Motor neuron (in vitro differentiated cells): ENCODE results near the gene PNMA6E. TPM values are rescaled to one million over a fixed set of nuclear protein-coding genes. Genes with fewer than 3 reads are reported as not detected.
"Not testable (repeated sequence)": the region's sequence is repeated elsewhere in the genome, so short reads cannot be mapped to it uniquely, and the experiment has no call there.

Experiments
- ATAC-seq, 8 experiments: fragments of 200-7000 bp; cut with Tn5 transposase; replicated peaks in 6 of 8; 2 replicates each; pipeline ENCODE4 v1.8.0; 2021; ENCODE audit warnings: mild to moderate bottlenecking in 8 of 8, moderate library complexity in 8 of 8
- H3K27ac ChIP-seq, 2 donors: fragments of 250-450 bp; sonication (Bioruptor Pico); 2 replicates each; pipeline ENCODE4 v1.9.0; 2021; ENCODE audit warnings: antibody characterized with exemption in 2 of 2, mild to moderate bottlenecking in 2 of 2, moderate library complexity in 1 of 2
- H3K4me1 ChIP-seq, 2 donors: fragments of 250-450 bp; sonication (Bioruptor Pico); replicated peaks in 1 of 2; 2 replicates each; pipeline ENCODE4 v1.6.1; 2021; ENCODE audit warnings: antibody characterized with exemption in 2 of 2, mild to moderate bottlenecking in 2 of 2, moderate library complexity in 1 of 2
- H3K4me3 ChIP-seq, 5 donors: fragments of 250-450 bp; sonication (Bioruptor Pico); 2 replicates each; pipeline ENCODE4 v1.9.0; 2021; ENCODE audit warnings: antibody characterized with exemption in 5 of 5, mild to moderate bottlenecking in 5 of 5, moderate library complexity in 4 of 5
- WGBS, 10 experiments: fragments of 450-650 bp; shearing (Covaris generic); methylation state at CpG; one replicate each; pipeline ENCODE4 v1.0.0; 2022; 5-methylcytosine and 5-hydroxymethylcytosine counted together
- in situ Hi-C, 9 experiments: fragments of 400-800 bp; cut with MboI; loops; one replicate each; pipeline ENCODE4 v1.15.0; 2021; ENCODE audit warnings: low sequenced_read_pairs in 9 of 9, low pct_unique_long_range_greater_than_20kb in 2 of 9; ENCODE audit not compliant: unreplicated experiment in 9 of 9
- total RNA-seq, 8 experiments: library from RNA; unstranded; fragments of 300-600 nt; gene quantifications; 2 replicates each; pipeline versions ENCODE4 v1.2.3 to v1.2.4, GENCODE V29; 2022

Gene PNMA6E
- total RNA-seq, 8 experiments from 2014 or later = 0.05 to 0.87 (median 0.19) TPM; not detected in 2

- in situ Hi-C loops = no loop called here
- 0 to 80% (median 36%) methylated on average over 1 to 5 of the region's 27 CpGs; no CpG with 5 or more reads in 7 of the 10 experiments for WGBS, 10 experiments
- H3K4me1 ChIP-seq = no peaks in the 10 kb centered on the region
- ATAC-seq = no peak
- H3K27ac ChIP-seq = no peak overlapping the region
- H3K4me3 ChIP-seq = no peak overlapping the region
Measured at GRCh38 chrX:153397256-153397960, 3.7 kb downstream of the PNMA6E start.

- Histone ChIP-seq H3K27ac (no peak overlapping the region), H3K4me1 (no peaks in the 10 kb centered on the region), H3K4me3 (no peak overlapping the region)
- 20% methylated on average over 1 of the region's 26 CpGs; no CpG with 5 or more reads in 9 of the 10 experiments for WGBS, 10 experiments
- in situ Hi-C loops = no loop called here
- ATAC-seq = no peak
Measured at GRCh38 chrX:153396320-153397195, 4.6 kb downstream of the PNMA6E start.

GRCh38 chrX:153395613-153396319 lies 5.4 kb downstream of the PNMA6E start:
- Histone ChIP-seq H3K4me1 (no peaks in the 10 kb centered on the region), H3K4me3 (no peak overlapping the region), H3K27ac (no peak overlapping the region)
- in situ Hi-C loops = no loop called here
- no peak for ATAC-seq
- 50 to 80% methylated on average over 1 to 2 of the region's 26 CpGs; no CpG with 5 or more reads in 8 of the 10 experiments for WGBS, 10 experiments

- H3K27ac ChIP-seq = no peak overlapping the region
- no peak for ATAC-seq
- in situ Hi-C loops = no loop called here
- no peaks in the 10 kb centered on the region for H3K4me1 ChIP-seq
- H3K4me3 ChIP-seq = no peak overlapping the region
- 55 to 95% methylated on average over 4 to 9 of the region's 13 CpGs; no CpG with 5 or more reads in 8 of the 10 experiments for WGBS, 10 experiments
Measured at GRCh38 chrX:153394612-153395011, 6.5 kb downstream of the PNMA6E start.

- WGBS, 10 experiments = 40% methylated on average over 15 of the region's 16 CpGs; no CpG with 5 or more reads in 9 of the 10 experiments
Measured at GRCh38 chrX:153392642-153393321, 8.4 kb downstream of the PNMA6E start.

GRCh38 chrX:153389460-153389768 lies 11.7 kb downstream of the PNMA6E start:
- H3K27ac ChIP-seq, ATAC-seq, in situ Hi-C loops, H3K4me1 ChIP-seq, H3K4me3 ChIP-seq: not testable (repeated sequence)
- no CpG with 5 or more reads among the region's 6 CpGs for WGBS, 10 experiments

More at GRCh38 chrX:153392642-153393321, 8.4 kb downstream of the PNMA6E start:
- H3K4me3 ChIP-seq = no peak overlapping the region
- H3K27ac ChIP-seq = no peak overlapping the region
- in situ Hi-C loops = no loop called here
- H3K4me1 ChIP-seq = no peaks in the 10 kb centered on the region
- no peak for ATAC-seq

- WGBS, 10 experiments = 40 to 60% methylated on average over 1 to 4 of the region's 14 CpGs; no CpG with 5 or more reads in 8 of the 10 experiments
- no peak overlapping the region for H3K27ac ChIP-seq
- ATAC-seq = no peak
- no peak overlapping the region for H3K4me3 ChIP-seq
- no peaks in the 10 kb centered on the region for H3K4me1 ChIP-seq
- in situ Hi-C loops = no loop called here
Measured at GRCh38 chrX:153388722-153389459, 12.3 kb downstream of the PNMA6E start.

- no peak for ATAC-seq
- 79% methylated on average over 3 of the region's 10 CpGs; no CpG with 5 or more reads in 9 of the 10 experiments for WGBS, 10 experiments
- Histone ChIP-seq H3K4me3 (no peak overlapping the region), H3K4me1 (no peaks in the 10 kb centered on the region), H3K27ac (no peak overlapping the region)
- in situ Hi-C loops = no loop called here
Measured at GRCh38 chrX:153387987-153388721, 13.0 kb downstream of the PNMA6E start.

- in situ Hi-C loops = no loop called here
- no peak overlapping the region for H3K27ac ChIP-seq
- 0 to 47% (median 33%) methylated on average over 1 to 4 of the region's 5 CpGs; no CpG with 5 or more reads in 7 of the 10 experiments for WGBS, 10 experiments
- H3K4me3 ChIP-seq = no peak overlapping the region
- H3K4me1 ChIP-seq = no peaks in the 10 kb centered on the region
- ATAC-seq = no peak
Measured at GRCh38 chrX:153387345-153387744, 13.8 kb downstream of the PNMA6E start.

GRCh38 chrX:153386097-153386496 lies 15.1 kb downstream of the PNMA6E start:
- no peak for ATAC-seq
- in situ Hi-C loops = no loop called here
- no peak overlapping the region for H3K4me3 ChIP-seq
- 43 to 84% (median 60%) methylated on average over 3 to 5 of the region's 5 CpGs; no CpG with 5 or more reads in 2 of the 10 experiments for WGBS, 10 experiments
- no peak overlapping the region for H3K27ac ChIP-seq
- H3K4me1 ChIP-seq = peaks cover 6 to 9% of the 10 kb centered on the region in 2 donors

GRCh38 chrX:153384973-153385372 lies 16.2 kb downstream of the PNMA6E start:
- ATAC-seq, H3K27ac ChIP-seq, H3K4me3 ChIP-seq, H3K4me1 ChIP-seq, in situ Hi-C loops: not testable (repeated sequence)
- 0 to 100% (median 64%) methylated on average over 1 to 2 of the region's 2 CpGs; no CpG with 5 or more reads in 6 of the 10 experiments for WGBS, 10 experiments
